HG03439 (cell line): Measurements from ENCODE around the gene SMARCD1.

Experiments
- ATAC-seq: cut with Tn5 transposase; IDR thresholded peaks from one replicate; pipeline ENCODE4 v1.9.1; 2021; ENCODE audit warnings: mild to moderate bottlenecking, moderate library complexity; ENCODE audit not compliant: unreplicated experiment

SMARCD1 gene

DNA sequence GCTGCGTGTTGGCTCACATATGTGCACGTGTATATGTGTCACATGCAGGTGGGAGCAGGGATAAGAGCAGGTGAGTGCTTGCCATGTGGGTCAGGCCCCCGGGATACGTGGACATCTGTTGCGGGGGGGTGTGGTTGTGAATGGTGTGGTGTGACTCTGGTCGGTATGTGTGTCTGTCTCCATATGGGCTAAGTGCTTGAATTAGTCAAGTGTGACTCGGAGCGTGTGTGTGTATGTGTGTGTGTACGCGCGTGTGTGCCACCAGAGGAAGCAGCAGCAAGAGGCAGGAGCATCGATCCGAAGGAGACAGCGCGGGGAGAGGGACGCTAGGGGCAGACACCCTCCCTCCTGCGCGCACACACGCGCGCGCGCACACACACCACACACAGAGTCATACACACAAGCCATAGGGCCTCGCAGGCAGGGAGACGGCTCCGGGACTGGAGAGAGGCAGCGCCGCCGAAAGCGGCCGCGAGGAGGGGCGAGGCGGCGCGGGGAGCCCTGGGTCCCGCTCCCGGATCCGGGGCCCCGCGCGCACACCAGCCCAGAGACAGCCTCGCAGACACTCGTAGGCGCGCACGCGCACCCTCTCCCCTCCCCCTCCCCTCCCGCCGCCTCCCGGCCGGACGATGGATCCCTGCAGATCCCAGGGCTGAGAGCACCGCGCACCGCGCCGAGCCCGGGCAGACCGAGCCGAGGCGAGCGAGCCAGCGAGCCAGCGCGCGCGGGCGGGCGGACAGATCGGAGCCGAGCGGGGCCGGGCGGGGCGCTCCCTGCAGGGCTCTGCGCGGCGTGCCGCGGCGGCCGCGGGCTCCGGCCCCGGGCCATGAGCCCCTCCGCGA, 27.9 kb upstream of the SMARCD1 start, which contains the start of gene ASIC1:
Gene ASIC1, plus strand, starts transcription at position 597 of the 842 bp plus-strand sequence. CDS start 1,171 bp downstream, outside the sequence.
- ATAC-seq, result no peak

DNA sequence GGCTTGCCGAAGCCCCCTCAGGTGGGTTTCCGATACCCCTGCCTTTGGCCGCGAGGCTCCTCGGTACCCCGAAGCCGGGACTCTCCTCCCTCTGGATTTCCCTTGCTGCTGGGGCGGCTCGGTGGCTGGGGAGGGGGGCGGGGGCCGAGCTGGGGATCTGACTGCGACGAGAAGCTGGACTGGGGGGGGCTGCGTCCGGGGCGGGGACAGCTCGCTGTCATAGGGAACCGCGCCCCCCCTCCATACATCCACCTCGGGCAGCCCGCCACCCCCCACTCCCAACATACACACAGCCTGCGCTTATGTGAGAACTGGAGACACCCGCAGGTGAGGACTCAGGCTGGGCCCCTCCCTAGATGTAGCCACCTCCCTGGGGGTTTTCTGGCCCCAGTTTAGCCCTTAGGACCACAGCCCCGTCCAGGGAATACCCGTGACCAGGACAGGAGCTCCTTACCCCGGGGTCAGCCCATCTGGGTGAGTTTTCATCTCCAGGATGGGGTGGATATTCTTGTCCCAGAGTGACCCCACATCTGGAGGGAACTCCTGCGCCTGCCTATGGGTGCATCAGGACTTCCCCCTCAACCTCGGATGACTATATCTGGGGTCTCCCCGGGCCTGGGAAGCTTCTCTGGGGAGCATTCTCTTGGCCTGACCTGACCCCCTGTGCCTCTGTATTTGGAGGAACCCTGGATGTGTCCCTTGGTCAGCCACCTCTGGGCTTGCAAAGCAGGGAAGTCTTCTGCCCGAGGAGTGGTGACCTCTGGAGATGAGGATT, 27.1 kb upstream of the SMARCD1 start:
- ATAC-seq, result no peak

DNA sequence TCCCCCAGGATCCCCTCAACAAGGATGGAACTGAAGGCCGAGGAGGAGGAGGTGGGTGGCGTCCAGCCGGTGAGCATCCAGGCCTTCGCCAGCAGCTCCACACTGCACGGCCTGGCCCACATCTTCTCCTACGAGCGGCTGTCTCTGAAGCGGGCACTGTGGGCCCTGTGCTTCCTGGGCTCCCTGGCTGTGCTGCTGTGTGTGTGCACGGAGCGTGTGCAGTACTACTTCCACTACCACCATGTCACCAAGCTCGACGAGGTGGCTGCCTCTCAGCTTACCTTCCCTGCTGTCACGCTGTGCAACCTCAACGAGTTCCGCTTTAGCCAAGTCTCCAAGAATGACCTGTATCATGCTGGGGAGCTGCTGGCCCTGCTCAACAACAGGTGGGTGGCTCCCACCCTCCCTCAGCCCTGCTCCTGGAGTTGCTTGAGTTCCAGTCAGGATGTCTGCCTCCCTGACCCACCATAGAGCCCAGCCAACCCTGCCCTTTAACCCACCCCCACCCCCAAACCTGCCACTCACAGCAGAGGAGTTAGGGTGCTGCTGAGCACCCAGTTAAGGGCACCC, 26.3 kb upstream of the SMARCD1 start:
- no peak for ATAC-seq

- ATAC-seq, result no peak
Measured at GRCh38 chr12:50059440-50060119, 25.6 kb upstream of the SMARCD1 start.

DNA sequence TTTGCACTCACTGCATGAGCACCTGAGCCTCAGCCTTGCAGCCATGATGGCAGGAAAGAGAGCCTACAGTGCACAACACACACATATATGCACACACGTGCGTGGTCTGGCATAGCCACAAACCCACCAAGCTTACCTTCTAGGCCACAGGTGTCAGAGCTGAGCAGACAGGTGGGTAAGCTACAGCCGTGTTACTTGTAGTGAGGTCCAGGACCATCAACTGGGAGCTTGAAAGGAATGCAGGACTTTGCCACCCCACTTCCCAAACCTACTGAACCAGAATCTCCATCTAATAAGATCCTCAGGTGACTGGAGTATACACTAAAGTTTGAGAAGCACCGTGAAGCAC, 25.0 kb upstream of the SMARCD1 start:
- no peak for ATAC-seq

DNA sequence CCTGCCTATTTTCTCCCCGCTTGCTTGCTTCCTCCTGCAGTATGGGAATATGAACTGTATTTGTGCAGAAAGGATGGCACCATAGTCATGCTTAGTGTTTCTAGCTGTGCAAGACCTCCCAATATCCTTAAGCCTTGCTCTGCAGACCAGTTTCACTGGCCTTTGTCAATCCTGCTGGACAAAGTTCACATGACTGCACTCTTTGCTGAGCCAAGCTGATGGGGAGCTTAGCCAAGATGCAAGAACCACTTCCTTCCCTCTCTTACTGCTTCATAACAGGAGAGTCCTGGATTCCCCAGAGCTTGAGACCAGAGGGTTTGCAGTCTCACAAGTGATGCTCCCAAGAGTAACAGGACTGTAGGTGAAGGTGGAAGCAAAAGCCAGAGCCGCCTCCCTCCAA, 24.0 kb upstream of the SMARCD1 start:
- no peak for ATAC-seq

GRCh38 chr12:50061946-50062686, 23.0 kb upstream of the SMARCD1 start:
- ATAC-seq, result no peak

DNA sequence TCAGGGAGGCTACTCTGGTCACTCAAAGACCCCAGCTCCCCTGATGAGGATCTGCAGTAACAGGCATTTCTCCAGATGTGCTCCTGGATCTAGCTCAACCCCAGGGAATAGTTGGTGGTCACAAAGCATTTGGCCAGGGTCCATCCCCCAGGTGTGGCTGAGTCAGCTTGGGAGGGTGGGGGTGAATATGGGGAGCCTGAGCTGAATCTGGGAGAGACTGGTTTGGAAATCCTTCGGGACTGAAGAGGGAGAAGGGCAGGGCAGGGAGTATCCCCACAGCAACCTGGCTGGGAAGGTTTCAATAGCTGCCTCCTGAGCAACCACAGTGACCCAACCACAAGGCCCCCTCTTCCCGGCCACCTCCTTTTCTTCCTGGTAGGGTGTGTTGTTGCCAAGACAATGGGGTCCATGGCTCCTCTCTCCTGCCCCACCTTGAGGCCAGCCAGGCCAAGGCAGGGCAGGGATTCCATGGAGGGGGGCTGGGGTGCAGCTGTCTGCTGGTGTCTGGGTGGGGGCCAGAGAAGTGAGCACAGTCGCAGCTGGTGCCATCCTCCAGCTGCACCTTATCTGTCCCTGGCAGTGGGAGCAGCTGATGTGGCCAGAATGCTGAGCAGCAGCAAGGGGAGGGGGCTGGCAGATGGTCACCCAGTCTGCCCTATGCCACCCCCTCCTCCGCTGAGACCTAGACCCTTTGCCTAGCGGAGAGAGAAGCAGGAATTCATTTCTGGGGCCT, 22.2 kb upstream of the SMARCD1 start:
- no peak for ATAC-seq

DNA sequence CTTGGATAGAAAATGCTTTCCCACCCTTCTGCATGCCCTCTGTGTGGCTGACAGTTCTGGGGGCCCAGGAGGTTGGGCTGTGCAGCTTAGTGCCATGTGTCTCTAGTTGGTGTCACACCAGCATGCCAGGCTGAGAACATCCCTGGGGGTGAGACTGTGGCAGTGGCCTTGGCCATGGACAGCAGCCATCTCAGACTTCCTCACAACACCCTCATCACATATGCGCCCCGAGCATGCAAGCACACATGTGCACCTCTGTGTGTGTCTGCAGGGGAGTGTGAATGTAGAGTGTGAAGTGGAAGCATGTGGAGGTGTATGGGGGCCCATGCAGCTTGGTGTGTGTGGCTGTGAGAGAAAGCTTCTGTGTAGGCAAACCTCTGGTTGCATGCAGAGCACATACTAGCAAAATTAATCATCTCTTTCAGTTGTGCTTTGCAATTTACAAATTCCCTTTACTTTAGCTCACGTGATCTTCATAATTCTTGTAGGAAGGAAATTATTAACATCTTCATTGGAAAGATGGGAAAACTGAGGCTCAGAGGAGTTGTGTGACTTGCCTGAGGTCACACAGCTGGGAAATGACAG, 19.3 kb upstream of the SMARCD1 start:
- ATAC-seq, result no peak

DNA sequence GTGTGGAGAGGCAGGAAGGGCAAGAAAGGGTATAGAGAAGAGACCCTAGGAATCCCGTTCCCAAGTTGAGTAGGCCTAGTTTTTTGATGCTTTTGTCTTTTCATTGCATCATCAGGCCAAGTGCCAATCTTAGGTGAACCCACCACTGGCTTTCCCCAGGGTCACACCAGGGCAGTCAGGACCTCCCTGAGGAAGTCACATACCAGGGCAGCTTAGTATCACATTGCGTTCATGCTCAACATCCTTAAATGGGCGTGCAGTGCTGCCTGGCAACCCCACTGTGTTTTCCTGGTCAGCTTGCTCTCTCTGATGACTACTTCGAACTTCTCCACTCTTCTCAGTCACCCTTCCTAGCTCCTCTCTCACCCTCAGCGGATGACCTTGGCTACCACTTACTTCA, 18.7 kb upstream of the SMARCD1 start:
- ATAC-seq, result no peak

GRCh38 chr12:50069069-50069468, 16.1 kb upstream of the SMARCD1 start:
- no peak for ATAC-seq

- ATAC-seq, result no peak
Measured at GRCh38 chr12:50069539-50069938, 15.6 kb upstream of the SMARCD1 start.

DNA sequence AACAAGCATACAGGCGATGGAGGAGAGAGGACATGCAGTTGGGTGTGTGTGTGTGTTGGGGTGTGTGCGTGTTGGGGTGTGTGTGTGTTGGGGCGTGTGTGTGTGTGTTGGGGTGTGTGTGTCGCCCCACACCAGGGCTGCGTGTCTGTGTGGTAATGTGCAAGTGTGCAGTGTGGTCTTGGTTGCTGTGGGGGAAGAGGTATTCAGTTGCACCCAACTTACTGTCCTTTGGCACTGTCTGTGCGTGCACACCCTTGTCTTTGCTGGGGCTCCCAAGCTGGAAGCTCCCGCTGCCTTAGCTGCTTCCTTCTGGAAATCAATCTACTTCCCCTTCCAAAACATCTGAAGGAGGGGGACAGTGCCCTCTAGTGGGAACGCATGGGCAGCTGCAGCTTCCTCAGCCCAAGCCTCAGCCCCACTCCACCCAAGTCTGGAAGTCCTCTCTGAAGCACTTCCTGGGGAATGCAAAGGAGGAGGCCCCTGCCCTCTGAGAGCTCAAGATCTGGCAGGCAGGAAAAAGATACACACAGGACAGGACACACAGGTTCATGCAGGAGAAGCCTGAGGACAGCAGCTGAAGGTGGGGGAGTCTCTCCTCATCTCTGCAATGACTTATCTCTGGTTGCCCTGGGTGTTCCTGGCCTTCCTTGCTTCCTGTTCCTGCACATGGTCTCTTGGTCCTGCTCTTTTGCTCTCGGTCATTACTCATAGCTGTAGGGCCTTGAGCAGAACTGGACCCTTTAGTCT, 14.7 kb upstream of the SMARCD1 start:
- no peak for ATAC-seq

GRCh38 chr12:50072198-50072907, 12.8 kb upstream of the SMARCD1 start:
- ATAC-seq, result no peak

- ATAC-seq, result no peak
Measured at GRCh38 chr12:50073206-50073605, 11.9 kb upstream of the SMARCD1 start.

DNA sequence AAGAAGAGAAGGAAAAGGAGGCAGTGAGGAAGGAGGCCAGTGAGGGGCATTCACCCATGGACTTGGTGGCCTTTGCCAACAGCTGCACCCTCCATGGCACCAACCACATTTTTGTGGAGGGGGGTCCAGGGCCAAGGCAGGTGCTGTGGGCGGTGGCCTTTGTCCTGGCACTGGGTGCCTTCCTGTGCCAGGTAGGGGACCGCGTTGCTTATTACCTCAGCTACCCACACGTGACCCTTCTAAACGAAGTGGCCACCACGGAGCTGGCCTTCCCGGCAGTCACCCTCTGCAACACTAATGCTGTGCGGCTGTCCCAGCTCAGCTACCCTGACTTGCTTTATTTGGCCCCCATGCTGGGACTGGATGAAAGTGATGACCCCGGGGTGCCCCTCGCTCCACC, 11.4 kb upstream of the SMARCD1 start:
- ATAC-seq, result no peak

DNA sequence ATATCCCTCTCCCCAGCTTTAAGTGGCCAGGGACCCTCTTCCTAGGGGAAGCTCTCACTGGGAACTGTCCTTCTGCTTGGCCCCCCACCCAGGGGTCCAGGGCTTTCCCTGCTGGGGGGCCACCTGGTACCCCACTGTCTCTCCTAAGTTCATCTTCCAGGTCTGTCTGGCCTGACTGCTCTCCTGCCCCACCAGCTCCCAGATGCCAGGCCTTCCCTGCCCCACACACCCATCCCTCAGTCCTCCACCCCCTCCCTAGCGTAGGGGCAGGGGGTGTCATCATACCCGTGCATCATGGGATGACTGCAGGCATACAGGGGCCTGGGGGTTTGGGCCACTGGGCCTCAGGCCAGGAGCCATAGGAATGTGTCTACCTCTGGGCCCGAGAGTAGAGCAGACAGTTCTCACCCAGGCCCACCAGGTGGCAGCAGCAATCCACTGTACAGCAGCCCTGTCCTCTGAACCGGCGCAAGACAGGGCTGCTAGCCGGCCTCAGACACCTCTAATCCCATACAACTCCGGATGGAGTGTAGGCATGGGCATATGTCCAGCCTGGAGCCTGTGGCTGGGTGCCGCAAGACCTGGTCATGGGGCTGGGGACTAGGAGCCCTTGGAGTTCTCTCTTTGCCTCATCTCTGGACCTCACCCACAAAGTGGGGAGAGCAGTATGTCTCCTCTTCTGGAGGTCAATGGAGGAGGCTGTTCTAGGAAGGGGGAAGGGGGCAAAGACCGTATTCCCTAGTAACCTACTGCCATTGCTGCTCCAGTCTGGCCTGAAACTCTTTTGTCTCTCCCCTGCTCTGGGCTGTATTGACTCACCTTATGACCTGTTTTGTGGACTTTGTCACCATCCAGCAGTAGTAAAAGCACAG, 10.0 kb upstream of the SMARCD1 start:
- peak; percentile 62 for ATAC-seq
